GM12878 (cell line): ENCODE results near the gene ACTR1B. TPM values are rescaled to one million over a fixed set of nuclear protein-coding genes. Genes with fewer than 3 reads are reported as not detected.

Source experiments
- ATAC-seq: fragments of 200-7000 bp; cut with Tn5 transposase; 3 replicates; pipeline ENCODE4 v1.9.1; 2020; ENCODE audit warnings: mild to moderate bottlenecking, moderate library complexity
- Bru-seq: library from RNA; stranded (reverse); fragments of 400-500 nt; gene quantifications from one replicate; lab custom pipeline; 2021; lab: Mats Ljungman, UMichigan
- BruChase-seq, 2 experiments: library from RNA; stranded (reverse); fragments of 400-500 nt; gene quantifications; one replicate each; lab custom pipeline; 2021; lab: Mats Ljungman, UMichigan
- BruUV-seq: library from RNA; stranded (reverse); fragments of 400-500 nt; replicated peaks from 2 replicates; lab custom pipeline; 2021; lab: Mats Ljungman, UMichigan
- CTCF ChIA-PET: fragments of 300-600 bp; sonication (Branson Sonifier 250); formaldehyde crosslinking; extraction: SDS; loops from one replicate; lab custom pipeline; 2021; ENCODE audit warnings: inconsistent platforms; lab: Yijun Ruan, JAX
- POLR2A ChIA-PET: fragments of 350-600 bp; formaldehyde crosslinking; extraction: SDS; loops from one replicate; lab custom pipeline; 2021; ENCODE audit warnings: inconsistent platforms; lab: Charles Lee
- RAD21 ChIA-PET: fragments of 300-600 bp; sonication (Branson Sonifier 250); formaldehyde crosslinking; loops from one replicate; lab custom pipeline; 2023; ENCODE audit warnings: antibody characterized with exemption; ENCODE audit not compliant: unreplicated experiment; lab: Charles Lee
- SMC1A ChIA-PET: fragments of 300-600 bp; sonication (Branson Sonifier 250); formaldehyde crosslinking; loops from one replicate; lab custom pipeline; 2023; ENCODE audit not compliant: unreplicated experiment, uncharacterized antibody; lab: Charles Lee
- DNase-seq: peaks from one replicate; pipeline ENCODE4 v3.0.0-alpha.2; 2011; ENCODE audit warnings: low read depth, low spot score
- FAIRE-seq: peaks from 3 replicates; lab custom pipeline; 2011; peaks lifted over from hg19 to GRCh38; lab: Jason Lieb, UNC
- H2AFZ ChIP-seq: 2 replicates; pipeline ENCODE4 v1.6.0; 2011; ENCODE audit warnings: low read depth, low read length, control low read depth; ENCODE audit not compliant: control insufficient read depth
- H3K27ac ChIP-seq: 2 replicates; pipeline ENCODE4 v1.5.1; 2011; ENCODE audit warnings: control low read depth; ENCODE audit not compliant: control insufficient read depth, insufficient read depth
- H3K27me3 ChIP-seq, 2 experiments: replicated peaks in 1 of 2; 2 replicates each; pipeline versions ENCODE4 v1.6.0 to v1.6.1; 2011; ENCODE audit warnings: low read length in 1 of 2; ENCODE audit not compliant: control insufficient read depth in 2 of 2, insufficient read depth in 2 of 2
- H3K36me3 ChIP-seq, 2 experiments: 2 replicates each; pipeline ENCODE4 v1.5.1; 2011; ENCODE audit warnings: low read length in 1 of 2; ENCODE audit not compliant: control insufficient read depth in 2 of 2, insufficient read depth in 2 of 2
- H3K4me1 ChIP-seq: 2 replicates; pipeline ENCODE4 v1.6.1; 2011; ENCODE audit warnings: mild to moderate bottlenecking, low read length, moderate library complexity, mixed read lengths; ENCODE audit not compliant: control insufficient read depth, insufficient read depth
- H3K4me2 ChIP-seq: 2 replicates; pipeline ENCODE4 v1.6.0; 2011; ENCODE audit warnings: control low read depth; ENCODE audit not compliant: control insufficient read depth, insufficient read depth
- H3K4me3 ChIP-seq: fragments of 200-600 bp; sonication (generic); 2 replicates; pipeline ENCODE4 v1.5.1; 2016
- H3K79me2 ChIP-seq: 2 replicates; pipeline ENCODE4 v1.6.0; 2011; ENCODE audit warnings: low read length; ENCODE audit not compliant: control insufficient read depth, insufficient read depth
- H3K9ac ChIP-seq: 2 replicates; pipeline ENCODE4 v1.8.0; 2011; ENCODE audit warnings: low read length, control low read depth, mixed read lengths; ENCODE audit not compliant: control insufficient read depth, insufficient read depth
- H3K9me3 ChIP-seq: replicated peaks from 3 replicates; pipeline ENCODE4 v1.5.1; 2011; ENCODE audit warnings: mild to moderate bottlenecking, low read length; ENCODE audit not compliant: control insufficient read depth, insufficient read depth
- H4K20me1 ChIP-seq: 2 replicates; pipeline ENCODE4 v1.6.0; 2011; ENCODE audit not compliant: control insufficient read depth, insufficient read depth
- ASH2L ChIP-seq: fragments of 300-600, 200-600 bp; sonication (generic); IDR thresholded peaks from 2 replicates; pipeline ENCODE4 v1.6.1; 2017; ENCODE audit warnings: low read depth, mild to moderate bottlenecking, borderline replicate concordance
- EP300 ChIP-seq, 2 experiments: fragments of 150-350 bp in 1 of 2; IDR thresholded peaks; 2 replicates each; pipeline ENCODE4 v1.6.1; 2011 to 2012; ENCODE audit warnings: low read depth in 2 of 2, low read length in 2 of 2, borderline replicate concordance in 1 of 2, improper control_type of control experiment in 1 of 2, inconsistent platforms in 1 of 2; ENCODE audit not compliant: control insufficient read depth in 1 of 2
- HCFC1 ChIP-seq: fragments of 150-350 bp; IDR thresholded peaks from 2 replicates; pipeline ENCODE4 v1.6.1; 2014; ENCODE audit warnings: low read length
- IKZF1 ChIP-seq: fragments of 450-650 bp; conservative IDR thresholded peaks from 2 replicates; pipeline ENCODE4 v1.6.1; 2017; ENCODE audit warnings: antibody characterized with exemption, mild to moderate bottlenecking
- NBN ChIP-seq: fragments of 450-650 bp; IDR thresholded peaks from 2 replicates; pipeline ENCODE4 v1.6.1; 2016
- RELA ChIP-seq: fragments of 450-650 bp; IDR thresholded peaks from 2 replicates; pipeline ENCODE4 v1.8.0; 2014; ENCODE audit warnings: borderline replicate concordance; ENCODE audit not compliant: partially characterized antibody
- SMAD1 ChIP-seq: fragments of 450-650 bp; IDR thresholded peaks from 2 replicates; pipeline ENCODE4 v1.6.1; 2018; ENCODE audit warnings: mild to moderate bottlenecking, low read depth; ENCODE audit not compliant: partially characterized antibody
- SREBF1 ChIP-seq: IDR thresholded peaks from 2 replicates; pipeline ENCODE4 v1.6.1; 2012; ENCODE audit warnings: mild to moderate bottlenecking, low read length
- TARDBP ChIP-seq: IDR thresholded peaks from 2 replicates; pipeline ENCODE4 v1.6.1; 2016; ENCODE audit warnings: borderline replicate concordance
- YBX1 ChIP-seq: fragments of 450-650 bp; IDR thresholded peaks from 2 replicates; pipeline ENCODE4 v1.6.1; 2016; ENCODE audit warnings: antibody characterized with exemption
- ZNF217 ChIP-seq: fragments of 450-650 bp; IDR thresholded peaks from 2 replicates; pipeline ENCODE4 v1.6.1; 2017; ENCODE audit warnings: antibody characterized with exemption, mild to moderate bottlenecking
- ZNF274 ChIP-seq: IDR thresholded peaks from one replicate; pipeline ENCODE4 v1.8.0; 2011; ENCODE audit not compliant: insufficient read length, insufficient read depth
- WGBS: methylation state at CpG from one replicate; pipeline ENCODE4 v1.1.6; 2016; ENCODE audit warnings: low lambda C conversion rate; ENCODE audit not compliant: insufficient replicate concordance, insufficient coverage; ENCODE audit errors: missing lambda C conversion rate; 5-methylcytosine and 5-hydroxymethylcytosine counted together
- in situ Hi-C: fragments of 300-500 bp; cut with MboI; formaldehyde crosslinking; loops from 9 replicates; pipeline ENCODE4 v1.14.3; 2018; ENCODE audit warnings: mixed read lengths
- intact Hi-C: fragments of 100-400 bp; cut with micrococcal nuclease; formaldehyde crosslinking; loops from one replicate; pipeline ENCODE4 v1.14.2; 2022; ENCODE audit not compliant: unreplicated experiment
- long read RNA-seq, 2 experiments: library from polyadenylated mRNA; unstranded; transcript quantifications; one replicate each; pipeline ENCODE4 v2.0.0, GENCODE V29; 2019 to 2020
- polyA minus RNA-seq, 3 experiments: library from RNA; depleted of rRNA, polyadenylated mRNA; stranded (reverse); fragments of >200 nt; gene quantifications; 2 replicates each; pipeline ENCODE4 v1.2.3, GENCODE V29; 2011
- polyA plus RNA-seq, 11 experiments: library from polyadenylated mRNA; depleted of rRNA in 4 of 11; unstranded in 6 of 11; stranded (reverse) in 5 of 11; fragments of >200 nt; fragmentation: Nextera tagmentation in 4 of 11; fragmentation: Illumina TruSeq in 1 of 11; extraction: Ambion mirVana in 4 of 11; extraction: Trizol in 1 of 11; gene quantifications; 1 replicate in 1 of 11; 2 replicates in 10 of 11; pipeline versions ENCODE4 v1.2.1 to v1.2.3, GENCODE V29; 2011 to 2016; ENCODE audit warnings: inconsistent platforms in 2 of 11, missing spikeins in 2 of 11, low read depth in 1 of 11
- total RNA-seq, 4 experiments: library from RNA; depleted of rRNA in 3 of 4; stranded (reverse); fragments of >200 nt in 3 of 4; fragmentation: Illumina TruSeq in 1 of 4; extraction: Trizol in 1 of 4; gene quantifications; 2 replicates each; pipeline versions ENCODE4 v1.2.1 to v1.2.3, GENCODE V29; 2013 to 2021
- TF ChIP-seq, protein P1 (sequence below): fragments of 450-650 bp; formaldehyde crosslinking; IDR thresholded peaks from 2 replicates; pipeline ENCODE4 v1.4.0; 2020; ENCODE audit warnings: mild to moderate bottlenecking, moderate library complexity
- TF ChIP-seq, protein P2 (sequence below): IDR thresholded peaks from 2 replicates; pipeline ENCODE4 v1.6.1; 2012; ENCODE audit warnings: low read depth, low read length, improper control_type of control experiment

Gene ACTR1B
- total RNA-seq (2013; cell fraction: nucleolus; rRNA removed), result 73.9 and 75.5 TPM in 2 replicates
- total RNA-seq (2014; rRNA removed) (42.6 and 45.4 TPM in 2 replicates), total RNA-seq (2014; rRNA removed; fragmentation: Illumina TruSeq; extraction: Trizol) (29.2 and 29.3 TPM in 2 replicates), total RNA-seq (2021) (57.3 and 59.2 TPM in 2 replicates), polyA plus RNA-seq (2011; rRNA removed) (28.7 and 44.8 TPM in 2 replicates), polyA plus RNA-seq (2014; fragmentation: Illumina TruSeq; extraction: Trizol) (10.1 and 25.4 TPM in 2 replicates), polyA plus RNA-seq (2014; fragmentation: Nextera tagmentation; extraction: Ambion mirVana) (1 to 10 TPM; 1.3 to 5.2 TPM), polyA plus RNA-seq (2014; rRNA removed) (60.5 and 62.8 TPM in 2 replicates), polyA plus RNA-seq (2016; fragmentation: Nextera tagmentation; extraction: Ambion mirVana) (10 to 100 TPM; 44.8 to 51.5 TPM), polyA minus RNA-seq (2011; rRNA and poly(A)+ RNA removed) (42.1 and 82.5 TPM in 2 replicates), Bru-seq, nascent RNA (percentile 88 among the genes with signal in this experiment), BruChase-seq, experiment 1, labeled RNA remaining after a 6-hour chase (percentile 83 among the genes with signal in this experiment), BruChase-seq, experiment 2, labeled RNA remaining after a 2-hour chase (percentile 80 among the genes with signal in this experiment)
- polyA plus RNA-seq (2011; ENCODE audit: low read depth), result 21.5 TPM
- polyA plus RNA-seq (2011; cell fraction: cytosol; rRNA removed), result 73.0 and 85.0 TPM in 2 replicates
- polyA plus RNA-seq (2011; cell fraction: nucleus; rRNA removed), result 226 and 285 TPM in 2 replicates
- polyA plus RNA-seq (2012), result 44.3 and 60.0 TPM in 2 replicates
- 22.9 and 23.1 TPM in 2 replicates for polyA minus RNA-seq (2011; cell fraction: cytosol; rRNA and poly(A)+ RNA removed)
- polyA minus RNA-seq (2011; cell fraction: nucleus; rRNA and poly(A)+ RNA removed), result 56.5 and 66.0 TPM in 2 replicates
- long read RNA-seq, experiment 1, transcript ACTR1B-201 (11 exons, 2,243 nt), result major isoform, 14 of 22 reads
- long read RNA-seq, experiment 1, partial matches to known transcripts, result 3 of 22 reads
- long read RNA-seq, experiment 1, other reads (novel, unspliced or antisense), result 5 of 22 reads
- long read RNA-seq, experiment 2, transcript ACTR1B-201 (11 exons, 2,243 nt), result major isoform, 12 of 23 reads
- long read RNA-seq, experiment 2, partial matches to known transcripts, result 7 of 23 reads
- long read RNA-seq, experiment 2, other reads (novel, unspliced or antisense), result 4 of 23 reads

DNA sequence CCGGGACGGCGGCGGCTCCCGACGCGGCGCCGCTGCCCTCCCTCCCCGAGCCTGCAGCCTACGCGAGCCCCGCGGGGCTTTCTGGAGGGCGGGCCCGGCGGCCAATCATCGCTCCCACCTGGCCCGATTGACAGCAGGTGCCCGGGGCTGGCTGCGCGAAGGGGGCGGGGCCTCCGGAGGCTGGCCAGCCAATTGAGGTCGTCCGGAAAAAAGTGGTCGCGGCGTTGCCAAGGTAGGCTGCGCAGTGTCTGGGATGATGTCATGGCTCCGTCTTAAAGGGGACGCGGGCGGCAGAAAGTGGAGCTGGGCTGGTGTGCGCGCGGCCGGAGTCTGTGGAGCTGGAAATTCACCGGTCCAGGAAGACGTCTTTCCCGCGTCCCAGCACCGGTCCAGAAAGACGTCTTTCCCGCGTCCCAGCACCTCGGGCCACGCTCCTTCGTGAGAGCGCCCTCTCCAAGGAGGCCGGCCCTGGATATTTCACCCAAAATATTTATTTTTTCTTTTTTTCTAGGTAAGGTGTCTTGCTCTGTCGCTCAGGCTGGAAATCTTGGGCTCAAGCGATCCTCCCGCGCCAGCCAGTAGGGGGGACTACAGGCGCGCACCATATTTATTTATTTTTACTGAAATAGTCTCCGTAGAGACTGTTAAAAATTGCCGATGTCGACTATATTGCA is at the start of gene ACTR1B:
TSS of gene ACTR1B (minus strand) at position 83 of the 674 bp plus-strand sequence. CDS start 154 bp downstream, outside the sequence.
- Histone ChIP-seq H3K9me3 (no peaks in the 10 kb centered on the region), H2AFZ (peak within 1 kb of the TSS; percentile 87), H3K79me2 (peaks cover 32% of the 10 kb centered on the region), H3K36me3 (0 out of 4 replicates have a peak, but pooled peaks cover 0 to 3% of the 10 kb centered on the region in 2 experiments), H3K27me3 (no peaks in the 10 kb centered on the region), H3K4me1 (no peaks in the 10 kb centered on the region; the same call in 1 of the 2 replicates), H3K9ac (peak within 1 kb of the TSS; percentile 96), H3K27ac (peak within 1 kb of the TSS; percentile 96), H4K20me1 (peaks cover 2% of the 10 kb centered on the region; the same call in 1 of the 2 replicates), H3K4me2 (peak within 1 kb of the TSS; percentile 90), H3K4me3 (peak within 1 kb of the TSS; percentile 98)
- ChIA-PET CTCF (interaction anchor here (0.5 to 6.0 kb wide), 11 partner anchors 9 to 1601 kb away, joined by 3 to 114 read pairs (median 12); partner anchors contain the start of gene COX5B), POLR2A (interaction anchor here (0.7 to 7.5 kb wide), 10 partner anchors 9 to 74 kb away, joined by 3 to 132 read pairs (median 6); partner anchors contain the start of gene COX5B), SMC1A (interaction anchor here (1.2 to 5.6 kb wide), 9 partner anchors 9 to 73 kb away, joined by 3 to 81 read pairs (median 14); partner anchors contain the start of genes ANKRD36B and COX5B), RAD21 (interaction anchor here (0.7 to 5.9 kb wide), 8 partner anchors 9 to 1599 kb away, joined by 3 to 76 read pairs (median 15); partner anchors contain the start of gene COX5B)
- ATAC-seq (peak; percentile 91), FAIRE-seq (peak; percentile 94), DNase-seq (peak; percentile 92)
- under 1% methylated on average over 60 of the region's 60 CpGs for WGBS
- no TSS peak for BruUV-seq
- intact Hi-C loops (loop anchor here (1.0 to 2.0 kb wide), 3 partner anchors 17 to 73 kb away; partner anchors contain the start of gene COX5B), in situ Hi-C loops (loop anchor here (10.0 kb wide), 1 partner anchor 1599 kb away; no protein-coding TSS in a partner anchor)
- TF ChIP-seq, protein P1, sequence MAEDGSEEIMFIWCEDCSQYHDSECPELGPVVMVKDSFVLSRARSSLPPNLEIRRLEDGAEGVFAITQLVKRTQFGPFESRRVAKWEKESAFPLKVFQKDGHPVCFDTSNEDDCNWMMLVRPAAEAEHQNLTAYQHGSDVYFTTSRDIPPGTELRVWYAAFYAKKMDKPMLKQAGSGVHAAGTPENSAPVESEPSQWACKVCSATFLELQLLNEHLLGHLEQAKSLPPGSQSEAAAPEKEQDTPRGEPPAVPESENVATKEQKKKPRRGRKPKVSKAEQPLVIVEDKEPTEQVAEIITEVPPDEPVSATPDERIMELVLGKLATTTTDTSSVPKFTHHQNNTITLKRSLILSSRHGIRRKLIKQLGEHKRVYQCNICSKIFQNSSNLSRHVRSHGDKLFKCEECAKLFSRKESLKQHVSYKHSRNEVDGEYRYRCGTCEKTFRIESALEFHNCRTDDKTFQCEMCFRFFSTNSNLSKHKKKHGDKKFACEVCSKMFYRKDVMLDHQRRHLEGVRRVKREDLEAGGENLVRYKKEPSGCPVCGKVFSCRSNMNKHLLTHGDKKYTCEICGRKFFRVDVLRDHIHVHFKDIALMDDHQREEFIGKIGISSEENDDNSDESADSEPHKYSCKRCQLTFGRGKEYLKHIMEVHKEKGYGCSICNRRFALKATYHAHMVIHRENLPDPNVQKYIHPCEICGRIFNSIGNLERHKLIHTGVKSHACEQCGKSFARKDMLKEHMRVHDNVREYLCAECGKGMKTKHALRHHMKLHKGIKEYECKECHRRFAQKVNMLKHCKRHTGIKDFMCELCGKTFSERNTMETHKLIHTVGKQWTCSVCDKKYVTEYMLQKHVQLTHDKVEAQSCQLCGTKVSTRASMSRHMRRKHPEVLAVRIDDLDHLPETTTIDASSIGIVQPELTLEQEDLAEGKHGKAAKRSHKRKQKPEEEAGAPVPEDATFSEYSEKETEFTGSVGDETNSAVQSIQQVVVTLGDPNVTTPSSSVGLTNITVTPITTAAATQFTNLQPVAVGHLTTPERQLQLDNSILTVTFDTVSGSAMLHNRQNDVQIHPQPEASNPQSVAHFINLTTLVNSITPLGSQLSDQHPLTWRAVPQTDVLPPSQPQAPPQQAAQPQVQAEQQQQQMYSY (CRISPR knock-in tag), result no peak
- TF ChIP-seq RELA (no peak), YBX1 (no peak), ASH2L (no peak), IKZF1 (peak; percentile 79), HCFC1 (no peak), SREBF1 (no peak), ZNF217 (no peak), TARDBP (no peak), EP300 (IDR thresholded peaks at IDR 0.05; ENCODE audit: borderline replicate concordance in 1 of 2, control insufficient read depth in 1 of 2, low read depth in 2 of 2, low read length in 2 of 2) (no peak), SMAD1 (no peak), NBN (peak; percentile 89), ZNF274 (no peak)
- TF ChIP-seq, protein P2, sequence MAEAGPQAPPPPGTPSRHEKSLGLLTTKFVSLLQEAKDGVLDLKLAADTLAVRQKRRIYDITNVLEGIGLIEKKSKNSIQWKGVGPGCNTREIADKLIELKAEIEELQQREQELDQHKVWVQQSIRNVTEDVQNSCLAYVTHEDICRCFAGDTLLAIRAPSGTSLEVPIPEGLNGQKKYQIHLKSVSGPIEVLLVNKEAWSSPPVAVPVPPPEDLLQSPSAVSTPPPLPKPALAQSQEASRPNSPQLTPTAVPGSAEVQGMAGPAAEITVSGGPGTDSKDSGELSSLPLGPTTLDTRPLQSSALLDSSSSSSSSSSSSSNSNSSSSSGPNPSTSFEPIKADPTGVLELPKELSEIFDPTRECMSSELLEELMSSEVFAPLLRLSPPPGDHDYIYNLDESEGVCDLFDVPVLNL, result peak; percentile 60
